WTC11 (cell line): ENCODE data around the gene CEACAM8. TPM values are rescaled to one million over a fixed set of nuclear protein-coding genes. Genes with fewer than 3 reads are reported as not detected.

Experiments
- ATAC-seq: fragments of 200-7000 bp; cut with Tn5 transposase; 2 replicates; pipeline ENCODE4 v1.10.0; 2021; ENCODE audit warnings: mild to moderate bottlenecking, moderate library complexity
- CTCF ChIA-PET: fragments of 300-600 bp; sonication (Branson Sonifier 250); formaldehyde crosslinking; loops from one replicate; lab custom pipeline; 2021; ENCODE audit warnings: antibody characterized with exemption; lab: Charles Lee
- POLR2A ChIA-PET: fragments of 350-600 bp; sonication (Branson Sonifier 250); formaldehyde crosslinking; loops from one replicate; lab custom pipeline; 2021; ENCODE audit warnings: antibody characterized with exemption; lab: Charles Lee
- DNase-seq: peaks from one replicate; pipeline ENCODE4 v3.0.0; 2021; ENCODE audit warnings: low spot score
- H3K27ac Mint-ChIP-seq: 2 replicates; pipeline ENCODE4 v1.8.0; 2021; ENCODE audit warnings: mixed read lengths
- H3K27me3 Mint-ChIP-seq: 2 replicates; pipeline ENCODE4 v1.8.0; 2021; ENCODE audit warnings: low read depth, mild to moderate bottlenecking, moderate library complexity, mixed read lengths
- H3K36me3 Mint-ChIP-seq: 2 replicates; pipeline ENCODE4 v1.8.0; 2021; ENCODE audit warnings: mixed read lengths
- H3K4me1 Mint-ChIP-seq: 2 replicates; pipeline ENCODE4 v1.8.0; 2022; ENCODE audit warnings: mixed read lengths
- H3K4me3 Mint-ChIP-seq: 2 replicates; pipeline ENCODE4 v1.8.0; 2021; ENCODE audit warnings: mild to moderate bottlenecking, moderate library complexity, mixed read lengths
- H3K9me3 Mint-ChIP-seq: 2 replicates; pipeline ENCODE4 v1.8.0; 2021; ENCODE audit warnings: mixed read lengths
- AFF4 ChIP-seq: sonication (generic); formaldehyde crosslinking; IDR thresholded peaks from 2 replicates; pipeline ENCODE4 v1.8.1; 2023; ENCODE audit warnings: mild to moderate bottlenecking, missing genetic modification reagents, borderline replicate concordance
- ATF6 ChIP-seq: sonication (generic); formaldehyde crosslinking; IDR thresholded peaks from 2 replicates; pipeline ENCODE4 v1.8.1; 2023; ENCODE audit warnings: mild to moderate bottlenecking, missing genetic modification reagents
- E2F4 ChIP-seq: sonication (generic); formaldehyde crosslinking; IDR thresholded peaks from 2 replicates; pipeline ENCODE4 v1.8.1; 2022; ENCODE audit warnings: low read depth, mild to moderate bottlenecking, moderate library complexity, missing genetic modification reagents, borderline replicate concordance
- ETV6 ChIP-seq: sonication (generic); formaldehyde crosslinking; IDR thresholded peaks from 2 replicates; pipeline ENCODE4 v1.8.1; 2022; ENCODE audit warnings: mild to moderate bottlenecking, missing genetic modification reagents
- IRF2 ChIP-seq: sonication (generic); formaldehyde crosslinking; IDR thresholded peaks from 2 replicates; pipeline ENCODE4 v1.8.0; 2022; ENCODE audit warnings: low read depth, missing genetic modification reagents, borderline replicate concordance
- MAX ChIP-seq: sonication (generic); formaldehyde crosslinking; IDR thresholded peaks from 2 replicates; pipeline ENCODE4 v1.8.0; 2022; ENCODE audit warnings: mild to moderate bottlenecking, missing genetic modification reagents
- MLX ChIP-seq: sonication (generic); formaldehyde crosslinking; IDR thresholded peaks from 2 replicates; pipeline ENCODE4 v1.8.1; 2023; ENCODE audit warnings: mild to moderate bottlenecking, missing genetic modification reagents, moderate library complexity
- NFE2L1 ChIP-seq: sonication (generic); formaldehyde crosslinking; IDR thresholded peaks from 2 replicates; pipeline ENCODE4 v1.8.1; 2023; ENCODE audit warnings: missing genetic modification reagents
- NR1H2 ChIP-seq: sonication (generic); formaldehyde crosslinking; IDR thresholded peaks from 2 replicates; pipeline ENCODE4 v1.9.0; 2021; ENCODE audit warnings: mild to moderate bottlenecking, moderate library complexity, missing genetic modification reagents
- NR3C1 ChIP-seq: sonication (generic); formaldehyde crosslinking; conservative IDR thresholded peaks from 2 replicates; pipeline ENCODE4 v1.8.1; 2023; ENCODE audit warnings: low read depth, mild to moderate bottlenecking, missing genetic modification reagents
- OVOL2 ChIP-seq: fragments of 250-450 bp; sonication (Bioruptor Pico); IDR thresholded peaks from 2 replicates; pipeline ENCODE4 v1.9.0; 2021; ENCODE audit warnings: mild to moderate bottlenecking, borderline replicate concordance
- ZNF416 ChIP-seq: fragments of 250-450 bp; sonication (Bioruptor Pico); IDR thresholded peaks from 2 replicates; pipeline ENCODE4 v1.9.0; 2021; ENCODE audit warnings: mild to moderate bottlenecking, inconsistent platforms
- total RNA-seq: library from RNA; stranded (reverse); gene quantifications from 3 replicates; pipeline ENCODE4 v1.2.3, GENCODE V29; 2021
- TF ChIP-seq, protein P1 (sequence below): sonication (generic); formaldehyde crosslinking; IDR thresholded peaks from 2 replicates; pipeline ENCODE4 v1.8.0; 2022; ENCODE audit warnings: missing genetic modification reagents
- TF ChIP-seq, protein P2 (sequence below): fragments of 200-600 bp; IDR thresholded peaks from 2 replicates; pipeline ENCODE4 v1.8.0; 2022; ENCODE audit warnings: antibody characterized with exemption
- TF ChIP-seq, protein P3 (sequence below): sonication (generic); formaldehyde crosslinking; IDR thresholded peaks from 2 replicates; pipeline ENCODE4 v1.8.1; 2023; ENCODE audit warnings: mild to moderate bottlenecking, missing genetic modification reagents, moderate library complexity

The CEACAM8 gene
- total RNA-seq, 1 experiment from 2014 or later: not detected

DNA sequence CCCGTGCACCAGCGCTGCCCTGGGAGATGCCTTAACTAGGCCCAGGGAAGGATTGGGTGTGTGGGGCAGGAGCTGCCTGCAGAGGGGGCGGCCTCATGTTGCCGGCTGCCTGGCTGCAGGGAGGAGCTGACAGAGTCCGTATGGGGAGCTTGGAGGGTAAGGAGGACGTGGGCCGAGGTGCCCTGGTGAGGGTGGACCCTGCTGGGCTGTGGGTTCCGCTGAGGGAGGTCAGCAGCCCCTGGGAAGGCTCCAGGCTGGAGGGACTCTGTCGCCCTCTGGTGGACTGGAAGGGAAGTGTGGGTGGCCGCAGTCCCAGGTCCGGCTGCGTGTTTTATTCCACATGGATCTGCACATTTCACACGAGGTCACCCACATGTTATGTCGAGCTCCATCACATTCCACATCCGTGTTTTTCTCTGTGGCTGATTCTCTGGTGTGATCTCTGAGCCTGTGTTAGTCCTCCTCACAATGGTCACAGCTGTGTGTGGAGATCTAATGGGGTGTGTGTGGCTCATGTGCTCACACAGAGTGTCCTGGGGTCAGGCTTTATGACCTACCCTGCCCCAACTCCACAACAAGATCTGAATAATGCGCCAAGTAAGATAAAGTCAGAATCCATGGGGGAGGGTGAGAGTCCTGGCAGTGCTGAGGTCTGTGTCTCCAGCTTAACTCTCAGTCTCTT, 1.8 kb upstream of the CEACAM8 start (continued):
- TF ChIP-seq, protein P1, sequence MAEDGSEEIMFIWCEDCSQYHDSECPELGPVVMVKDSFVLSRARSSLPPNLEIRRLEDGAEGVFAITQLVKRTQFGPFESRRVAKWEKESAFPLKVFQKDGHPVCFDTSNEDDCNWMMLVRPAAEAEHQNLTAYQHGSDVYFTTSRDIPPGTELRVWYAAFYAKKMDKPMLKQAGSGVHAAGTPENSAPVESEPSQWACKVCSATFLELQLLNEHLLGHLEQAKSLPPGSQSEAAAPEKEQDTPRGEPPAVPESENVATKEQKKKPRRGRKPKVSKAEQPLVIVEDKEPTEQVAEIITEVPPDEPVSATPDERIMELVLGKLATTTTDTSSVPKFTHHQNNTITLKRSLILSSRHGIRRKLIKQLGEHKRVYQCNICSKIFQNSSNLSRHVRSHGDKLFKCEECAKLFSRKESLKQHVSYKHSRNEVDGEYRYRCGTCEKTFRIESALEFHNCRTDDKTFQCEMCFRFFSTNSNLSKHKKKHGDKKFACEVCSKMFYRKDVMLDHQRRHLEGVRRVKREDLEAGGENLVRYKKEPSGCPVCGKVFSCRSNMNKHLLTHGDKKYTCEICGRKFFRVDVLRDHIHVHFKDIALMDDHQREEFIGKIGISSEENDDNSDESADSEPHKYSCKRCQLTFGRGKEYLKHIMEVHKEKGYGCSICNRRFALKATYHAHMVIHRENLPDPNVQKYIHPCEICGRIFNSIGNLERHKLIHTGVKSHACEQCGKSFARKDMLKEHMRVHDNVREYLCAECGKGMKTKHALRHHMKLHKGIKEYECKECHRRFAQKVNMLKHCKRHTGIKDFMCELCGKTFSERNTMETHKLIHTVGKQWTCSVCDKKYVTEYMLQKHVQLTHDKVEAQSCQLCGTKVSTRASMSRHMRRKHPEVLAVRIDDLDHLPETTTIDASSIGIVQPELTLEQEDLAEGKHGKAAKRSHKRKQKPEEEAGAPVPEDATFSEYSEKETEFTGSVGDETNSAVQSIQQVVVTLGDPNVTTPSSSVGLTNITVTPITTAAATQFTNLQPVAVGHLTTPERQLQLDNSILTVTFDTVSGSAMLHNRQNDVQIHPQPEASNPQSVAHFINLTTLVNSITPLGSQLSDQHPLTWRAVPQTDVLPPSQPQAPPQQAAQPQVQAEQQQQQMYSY (CRISPR knock-in tag): no peak
- TF ChIP-seq E2F4 (CRISPR knock-in tag): no peak
- TF ChIP-seq, protein P2, sequence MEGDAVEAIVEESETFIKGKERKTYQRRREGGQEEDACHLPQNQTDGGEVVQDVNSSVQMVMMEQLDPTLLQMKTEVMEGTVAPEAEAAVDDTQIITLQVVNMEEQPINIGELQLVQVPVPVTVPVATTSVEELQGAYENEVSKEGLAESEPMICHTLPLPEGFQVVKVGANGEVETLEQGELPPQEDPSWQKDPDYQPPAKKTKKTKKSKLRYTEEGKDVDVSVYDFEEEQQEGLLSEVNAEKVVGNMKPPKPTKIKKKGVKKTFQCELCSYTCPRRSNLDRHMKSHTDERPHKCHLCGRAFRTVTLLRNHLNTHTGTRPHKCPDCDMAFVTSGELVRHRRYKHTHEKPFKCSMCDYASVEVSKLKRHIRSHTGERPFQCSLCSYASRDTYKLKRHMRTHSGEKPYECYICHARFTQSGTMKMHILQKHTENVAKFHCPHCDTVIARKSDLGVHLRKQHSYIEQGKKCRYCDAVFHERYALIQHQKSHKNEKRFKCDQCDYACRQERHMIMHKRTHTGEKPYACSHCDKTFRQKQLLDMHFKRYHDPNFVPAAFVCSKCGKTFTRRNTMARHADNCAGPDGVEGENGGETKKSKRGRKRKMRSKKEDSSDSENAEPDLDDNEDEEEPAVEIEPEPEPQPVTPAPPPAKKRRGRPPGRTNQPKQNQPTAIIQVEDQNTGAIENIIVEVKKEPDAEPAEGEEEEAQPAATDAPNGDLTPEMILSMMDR: peak; percentile 94
- no peak for TF ChIP-seq IRF2 (CRISPR knock-in tag)
- TF ChIP-seq MAX (CRISPR knock-in tag): no peak
- no peak for TF ChIP-seq ZNF416 (CRISPR knock-in tag)
- TF ChIP-seq NR3C1 (CRISPR knock-in tag): no peak

DNA sequence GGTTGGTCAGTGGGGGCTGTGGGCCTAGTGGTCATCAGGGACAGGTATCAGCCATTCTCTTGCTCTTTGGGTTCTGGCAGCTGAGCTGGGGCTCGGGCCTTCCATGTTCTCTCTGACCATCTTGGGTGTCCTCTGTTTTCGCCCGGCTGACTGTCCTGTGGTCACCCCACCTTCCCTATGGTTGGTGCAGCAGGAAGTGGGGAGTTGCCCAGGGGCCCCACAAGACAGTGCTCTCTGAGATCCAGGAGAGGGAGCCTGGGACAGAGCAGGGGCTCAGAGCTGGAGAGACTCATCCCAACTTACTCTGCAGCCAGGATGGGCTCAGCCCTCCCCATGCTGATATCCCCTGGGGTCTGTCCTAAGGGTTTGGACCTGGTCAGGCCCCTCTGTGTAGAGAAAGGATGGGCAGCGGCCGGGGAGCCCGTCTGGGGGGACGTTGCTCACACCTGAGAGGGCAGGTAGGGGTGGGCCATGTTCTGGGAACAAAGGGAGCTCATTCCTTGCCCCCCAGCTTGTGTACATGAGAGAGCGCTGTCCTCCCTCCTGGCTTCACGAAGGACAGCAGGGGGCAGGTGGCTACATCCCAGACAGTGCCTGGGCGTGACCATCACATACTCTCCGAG, 937 bp upstream of the CEACAM8 start:
- ATAC-seq: no peak
- no peak overlapping the region for H3K27ac Mint-ChIP-seq
- H3K4me3 Mint-ChIP-seq: no peak overlapping the region
- ChIA-PET CTCF (interaction anchor here (0.5 to 3.3 kb wide), 20 partner anchors 8 to 157 kb away, joined by 3 to 24 read pairs (median 7); partner anchors contain the start of gene CXCL17), POLR2A (no interaction called here)
- H3K4me1 Mint-ChIP-seq: peaks cover 4% of the 10 kb centered on the region
- peaks cover 10% of the 10 kb centered on the region for H3K9me3 Mint-ChIP-seq
- H3K27me3 Mint-ChIP-seq: peaks cover 11% of the 10 kb centered on the region
- no peaks in the 10 kb centered on the region for H3K36me3 Mint-ChIP-seq
- no peak for DNase-seq
- TF ChIP-seq ATF6 (CRISPR knock-in tag) (no peak), MLX (CRISPR knock-in tag) (no peak), ETV6 (CRISPR knock-in tag) (no peak), AFF4 (CRISPR knock-in tag) (no peak), ZNF416 (CRISPR knock-in tag) (no peak), OVOL2 (CRISPR knock-in tag) (no peak), NFE2L1 (CRISPR knock-in tag) (no peak), NR1H2 (no peak)
- TF ChIP-seq, protein P3, sequence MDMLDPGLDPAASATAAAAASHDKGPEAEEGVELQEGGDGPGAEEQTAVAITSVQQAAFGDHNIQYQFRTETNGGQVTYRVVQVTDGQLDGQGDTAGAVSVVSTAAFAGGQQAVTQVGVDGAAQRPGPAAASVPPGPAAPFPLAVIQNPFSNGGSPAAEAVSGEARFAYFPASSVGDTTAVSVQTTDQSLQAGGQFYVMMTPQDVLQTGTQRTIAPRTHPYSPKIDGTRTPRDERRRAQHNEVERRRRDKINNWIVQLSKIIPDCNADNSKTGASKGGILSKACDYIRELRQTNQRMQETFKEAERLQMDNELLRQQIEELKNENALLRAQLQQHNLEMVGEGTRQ (CRISPR knock-in tag): no peak
